HepG2 (cell line): ENCODE data around the gene TMEM74B. TPM values are rescaled to one million over a fixed set of nuclear protein-coding genes. Genes with fewer than 3 reads are reported as not detected.

ENCODE experiments used
- ASH2L ChIP-seq: fragments of 300-600, 200-600 bp; sonication (generic); IDR thresholded peaks from 2 replicates; pipeline ENCODE4 v1.7.0; 2017; ENCODE audit warnings: low read depth, mild to moderate bottlenecking, moderate library complexity, mixed read lengths, low read length; ENCODE audit not compliant: insufficient read length
- BCLAF1 ChIP-seq: fragments of 450-650 bp; IDR thresholded peaks from 2 replicates; pipeline ENCODE4 v1.6.1; 2017; ENCODE audit warnings: mild to moderate bottlenecking
- DR1 ChIP-seq: sonication (generic); formaldehyde crosslinking; IDR thresholded peaks from 2 replicates; pipeline ENCODE4 v1.8.0; 2021; ENCODE audit warnings: mild to moderate bottlenecking, missing genetic modification reagents, inconsistent platforms
- GLMP ChIP-seq: sonication (generic); formaldehyde crosslinking; IDR thresholded peaks from 2 replicates; pipeline ENCODE4 v1.9.0; 2021; ENCODE audit warnings: missing genetic modification reagents, mild to moderate bottlenecking, borderline replicate concordance
- HOXA5 ChIP-seq: sonication (generic); formaldehyde crosslinking; IDR thresholded peaks from 2 replicates; pipeline ENCODE4 v1.4.0; 2020; ENCODE audit warnings: missing genetic modification reagents
- NKX3-1 ChIP-seq: sonication (generic); formaldehyde crosslinking; IDR thresholded peaks from 2 replicates; pipeline ENCODE4 v1.5.0; 2020; ENCODE audit warnings: missing genetic modification reagents
- PBX3 ChIP-seq: sonication (generic); formaldehyde crosslinking; IDR thresholded peaks from 2 replicates; pipeline ENCODE4 v1.8.1; 2023; ENCODE audit warnings: missing genetic modification reagents, inconsistent platforms, borderline replicate concordance
- PPARG ChIP-seq: conservative IDR thresholded peaks from 2 replicates; pipeline ENCODE4 v1.6.1; 2016; ENCODE audit warnings: missing biosample characterization, missing genetic modification reagents
- RAD21 ChIP-seq: fragments of 450-650 bp; formaldehyde crosslinking; IDR thresholded peaks from 2 replicates; pipeline ENCODE4 v1.5.0; 2020; ENCODE audit warnings: mild to moderate bottlenecking
- SKIL ChIP-seq: sonication (generic); formaldehyde crosslinking; IDR thresholded peaks from 2 replicates; pipeline ENCODE4 v1.8.0; 2022; ENCODE audit warnings: missing genetic modification reagents, mild to moderate bottlenecking, moderate library complexity, borderline replicate concordance
- TCF7 ChIP-seq: sonication (generic); IDR thresholded peaks from 2 replicates; pipeline ENCODE4 v1.6.1; 2016; ENCODE audit warnings: antibody characterized with exemption, low read depth
- THAP11 ChIP-seq: IDR thresholded peaks from 2 replicates; pipeline ENCODE4 v1.6.1; 2016; ENCODE audit warnings: missing biosample characterization, missing genetic modification reagents
- ZBTB46 ChIP-seq: sonication (generic); formaldehyde crosslinking; IDR thresholded peaks from 2 replicates; pipeline ENCODE4 v1.4.0; 2020; ENCODE audit warnings: mild to moderate bottlenecking, missing genetic modification reagents, borderline replicate concordance
- ZNF451 ChIP-seq: sonication (generic); formaldehyde crosslinking; IDR thresholded peaks from 2 replicates; pipeline ENCODE4 v1.5.0; 2020; ENCODE audit warnings: mild to moderate bottlenecking, missing genetic modification reagents
- ZNF460 ChIP-seq: sonication (generic); formaldehyde crosslinking; IDR thresholded peaks from 2 replicates; pipeline ENCODE4 v1.5.1; 2020; ENCODE audit warnings: missing genetic modification reagents, mild to moderate bottlenecking, borderline replicate concordance
- ZNF639 ChIP-seq: conservative IDR thresholded peaks from 2 replicates; pipeline ENCODE4 v1.6.1; 2018; ENCODE audit warnings: missing genetic modification reagents
- ZNF839 ChIP-seq: sonication (generic); formaldehyde crosslinking; IDR thresholded peaks from 2 replicates; pipeline ENCODE4 v1.4.0; 2020; ENCODE audit warnings: missing genetic modification reagents, mild to moderate bottlenecking, borderline replicate concordance
- polyA plus RNA-seq, 8 experiments: library from polyadenylated mRNA; depleted of rRNA in 3 of 8; stranded (reverse) in 7 of 8; unstranded in 1 of 8; fragments of >200 nt; fragmentation: Illumina TruSeq in 4 of 8; extraction: Trizol in 4 of 8; gene quantifications; 2 replicates each; pipeline versions ENCODE4 v1.2.1 to v1.2.3, GENCODE V29; 2011 to 2016; ENCODE audit warnings: low read depth in 4 of 8, missing spikeins in 1 of 8, mixed read lengths in 1 of 8; ENCODE audit not compliant: insufficient read depth in 1 of 8
- total RNA-seq, 5 experiments: library from RNA; depleted of rRNA; stranded (reverse); fragments of >200 nt; fragmentation: Illumina TruSeq; extraction: Trizol; gene quantifications; 2 replicates each; pipeline ENCODE4 v1.2.3, GENCODE V29; 2016; ENCODE audit warnings: low read depth in 1 of 5

TMEM74B gene
- total and polyA plus RNA-seq, 2 of the 13 experiments (the other 11 are each of a cell fraction or from before 2014, with no cell fraction given) = 4.7 to 18.4 TPM

GRCh38 chr20:1184638-1185315, at the start of gene TMEM74B (continued):
- TF ChIP-seq ZNF639 = no peak
- no peak for TF ChIP-seq PPARG (CRISPR knock-in tag)
- TF ChIP-seq RAD21 = no peak
- no peak for TF ChIP-seq PBX3 (CRISPR knock-in tag)
- TF ChIP-seq ZNF839 (CRISPR knock-in tag) = no peak; the same call in 1 of the 2 replicates
- no peak for TF ChIP-seq DR1 (CRISPR knock-in tag)
- no peak for TF ChIP-seq NKX3-1 (CRISPR knock-in tag)
- TF ChIP-seq ZNF451 (CRISPR knock-in tag) = peak; percentile 80; the same call in 1 of the 2 replicates
- no peak for TF ChIP-seq ZBTB46 (CRISPR knock-in tag)
- peak; percentile 30; the same call in 1 of the 2 replicates for TF ChIP-seq THAP11
- TF ChIP-seq BCLAF1 = no peak
- no peak for TF ChIP-seq GLMP (CRISPR knock-in tag)
- TF ChIP-seq TCF7 = no peak
- peak; percentile 48; the same call in 1 of the 2 replicates for TF ChIP-seq HOXA5 (CRISPR knock-in tag)
- TF ChIP-seq ZNF460 (CRISPR knock-in tag) = no peak
- TF ChIP-seq ASH2L = no peak
- TF ChIP-seq SKIL (CRISPR knock-in tag) = 0 out of 2 replicates have a peak, but pooled peaks have one; percentile 25
